Right atrium auricular region (tissue), 2 donors: ENCODE results near the gene CEMIP. TPM values are rescaled to one million over a fixed set of nuclear protein-coding genes. Genes with fewer than 3 reads are reported as not detected.

Experiments
- DNase-seq: peaks from one replicate; pipeline ENCODE4 v3.0.0-alpha.2; 2019; ENCODE audit warnings: low spot score
- H3K27ac ChIP-seq, 2 donors: fragments of 200-600 bp; sonication (generic); 1 replicate in 1 of 2; 2 replicates in 1 of 2; pipeline ENCODE4 v1.5.1; 2016 to 2019
- H3K27me3 ChIP-seq, 2 donors: fragments of 200-600 bp; sonication (generic); one replicate each; pipeline versions ENCODE4 v1.5.1 to v1.6.0; 2017 to 2019
- H3K36me3 ChIP-seq: fragments of 200-600 bp; sonication (generic); one replicate; pipeline ENCODE4 v1.5.1; 2016
- H3K4me1 ChIP-seq, 2 donors: fragments of 200-600 bp; sonication (generic); one replicate each; pipeline versions ENCODE4 v1.5.1 to v1.6.0; 2017 to 2019
- H3K4me3 ChIP-seq, 2 donors: fragments of 200-600 bp; sonication (generic); 1 replicate in 1 of 2; 2 replicates in 1 of 2; pipeline ENCODE4 v1.5.1; 2017 to 2019; ENCODE audit warnings: mild to moderate bottlenecking in 1 of 2, moderate library complexity in 1 of 2
- H3K9me3 ChIP-seq, 2 donors: fragments of 200-600 bp; sonication (generic); one replicate each; pipeline ENCODE4 v1.5.1; 2019
- CTCF ChIP-seq, 2 donors: fragments of 200-600 bp; sonication (generic); IDR thresholded peaks; one replicate each; pipeline ENCODE4 v1.5.1; 2019; ENCODE audit warnings: antibody characterized with exemption in 2 of 2
- total RNA-seq, 2 donors: library from RNA; depleted of rRNA; stranded (reverse); fragments of >200 nt; gene quantifications; one replicate each; pipeline ENCODE4 v1.1.0, GENCODE V29; 2016

The CEMIP gene
- total RNA-seq, 2 donors from 2014 or later = 0.22 to 2.9 TPM

DNA sequence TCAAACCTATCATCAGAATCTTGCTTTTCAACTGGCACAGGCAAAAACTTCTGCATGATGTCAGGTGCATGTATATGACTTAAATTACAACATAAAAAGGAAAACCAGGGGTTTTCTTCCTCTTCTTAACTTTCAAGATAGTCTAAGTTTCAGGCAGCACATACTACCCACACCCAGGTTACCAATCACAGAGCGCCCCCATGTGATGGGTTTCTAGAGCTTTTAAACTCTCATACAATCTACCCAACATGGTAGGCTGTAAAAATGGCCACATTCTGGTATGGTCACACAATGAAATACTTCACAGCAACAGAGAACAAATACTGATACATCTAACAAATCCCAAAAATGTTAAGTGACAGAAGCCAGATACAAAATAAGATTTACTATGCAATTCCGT, 203.0 kb downstream of the CEMIP start:
- H3K27me3 ChIP-seq = no peaks in the 10 kb centered on the region
- H3K4me3 ChIP-seq = no peak overlapping the region
- no peak overlapping the region for H3K27ac ChIP-seq
- TF ChIP-seq CTCF (IDR thresholded peaks at IDR 0.05) = no peak
- DNase-seq = no peak
- H3K4me1 ChIP-seq = peaks cover 0 to 48% of the 10 kb centered on the region in 2 donors
- no peaks in the 10 kb centered on the region for H3K9me3 ChIP-seq
- peaks cover 43% of the 10 kb centered on the region for H3K36me3 ChIP-seq

DNA sequence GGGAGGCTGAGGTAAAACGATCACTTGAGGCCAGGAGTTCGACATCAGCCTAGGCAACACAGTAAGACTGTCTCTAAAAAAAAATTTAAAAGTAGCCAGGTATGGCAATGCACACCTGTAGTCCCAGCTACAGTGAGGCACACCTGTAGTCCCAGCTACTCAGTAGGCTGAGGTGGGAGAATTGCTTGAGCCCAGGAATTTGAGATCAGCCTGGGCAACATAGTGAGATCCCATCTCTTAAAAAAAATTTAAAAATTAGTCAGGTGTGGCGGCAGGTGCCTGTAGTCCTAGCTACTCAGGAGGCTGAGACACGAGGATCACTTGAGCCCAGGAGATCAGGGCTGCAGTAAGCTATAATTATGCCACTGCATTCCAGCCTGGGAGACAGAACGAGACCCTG, 203.7 kb downstream of the CEMIP start:
- no peak for TF ChIP-seq CTCF (IDR thresholded peaks at IDR 0.05)
- Histone ChIP-seq H3K4me1 (peaks cover 0 to 48% of the 10 kb centered on the region in 2 donors), H3K27me3 (no peaks in the 10 kb centered on the region), H3K27ac (no peak overlapping the region), H3K9me3 (no peaks in the 10 kb centered on the region), H3K4me3 (no peak overlapping the region), H3K36me3 (peaks cover 38% of the 10 kb centered on the region)
- no peak for DNase-seq

- peaks cover 25% of the 10 kb centered on the region for H3K36me3 ChIP-seq
- peaks cover 0 to 49% of the 10 kb centered on the region in 2 donors for H3K4me1 ChIP-seq
- no peak for TF ChIP-seq CTCF (IDR thresholded peaks at IDR 0.05)
- H3K4me3 ChIP-seq = no peak overlapping the region
- peak overlapping the region; percentile 15 to 29 for H3K27ac ChIP-seq
- H3K27me3 ChIP-seq = no peaks in the 10 kb centered on the region
- no peak for DNase-seq
- H3K9me3 ChIP-seq = no peaks in the 10 kb centered on the region
These were observed 205.7 kb downstream of the CEMIP start for GRCh38 chr15:80984856-80985255.

DNA sequence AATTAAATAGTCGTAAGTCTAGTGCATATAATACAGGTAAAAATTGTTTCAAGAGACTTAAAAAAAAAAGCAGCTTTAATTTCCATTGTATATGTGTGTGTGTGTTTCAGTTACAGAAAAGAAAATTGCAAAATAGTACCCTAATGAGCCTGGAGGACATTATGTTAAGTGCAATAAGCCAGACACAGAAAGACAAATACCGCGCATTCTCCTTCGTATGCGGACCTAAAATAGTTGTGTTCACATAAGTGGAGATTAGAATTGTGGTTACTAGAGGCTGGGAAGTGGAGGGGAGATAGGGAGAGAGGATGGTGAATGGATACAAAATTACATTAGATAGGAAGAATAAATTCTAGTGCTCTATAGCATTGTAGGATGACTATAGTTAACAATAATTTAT, 206.8 kb downstream of the CEMIP start:
- Histone ChIP-seq H3K27me3 (no peaks in the 10 kb centered on the region), H3K4me3 (no peak overlapping the region), H3K27ac (no peak overlapping the region), H3K36me3 (peaks cover 17% of the 10 kb centered on the region), H3K4me1 (peaks cover 0 to 59% of the 10 kb centered on the region in 2 donors), H3K9me3 (no peaks in the 10 kb centered on the region)
- no peak for DNase-seq
- no peak for TF ChIP-seq CTCF (IDR thresholded peaks at IDR 0.05)

GRCh38 chr15:80986487-80986886, 207.3 kb downstream of the CEMIP start:
- no peak for DNase-seq
- Histone ChIP-seq H3K4me1 (peaks cover 0 to 64% of the 10 kb centered on the region in 2 donors), H3K9me3 (no peaks in the 10 kb centered on the region)

More at GRCh38 chr15:80986487-80986886, 207.3 kb downstream of the CEMIP start:
- H3K27ac ChIP-seq = no peak overlapping the region
- H3K27me3 ChIP-seq = no peaks in the 10 kb centered on the region
- TF ChIP-seq CTCF (IDR thresholded peaks at IDR 0.05) = no peak
- H3K4me3 ChIP-seq = no peak overlapping the region
- H3K36me3 ChIP-seq = peaks cover 14% of the 10 kb centered on the region
